Astrocyte (in vitro differentiated cells and primary cell): ENCODE data around the gene LRRC37B.

Experiments
- EZH2 ChIP-seq: IDR thresholded peaks from 2 replicates; pipeline ENCODE4 v1.6.1; 2012; ENCODE audit warnings: mild to moderate bottlenecking, low read length, inconsistent platforms; ENCODE audit not compliant: insufficient read depth
- TF ChIP-seq, protein P1 (sequence below): IDR thresholded peaks from 2 replicates; pipeline ENCODE4 v1.5.1; 2011; ENCODE audit warnings: low read depth, mild to moderate bottlenecking, inconsistent platforms, low read length, moderate library complexity; ENCODE audit not compliant: insufficient read depth

DNA sequence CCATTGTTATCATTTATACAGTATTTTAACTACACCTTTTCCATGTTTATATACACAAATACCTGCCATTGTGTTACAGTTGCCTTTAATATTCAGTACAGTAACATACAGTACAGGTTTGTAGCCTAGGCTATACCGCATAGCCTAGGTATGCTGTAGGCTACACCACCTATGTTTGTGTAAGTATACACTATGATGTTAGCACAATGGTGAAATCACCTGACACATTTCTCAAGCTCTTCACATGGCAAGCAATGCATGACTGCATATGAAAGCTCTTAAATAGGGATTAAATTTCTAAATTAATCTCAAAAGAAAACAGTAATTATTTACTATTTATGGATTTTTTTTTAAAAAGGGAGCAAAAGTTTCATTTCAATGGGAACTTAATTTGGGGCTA is 12.0 kb downstream of the LRRC37B start:
- TF ChIP-seq, protein P1, sequence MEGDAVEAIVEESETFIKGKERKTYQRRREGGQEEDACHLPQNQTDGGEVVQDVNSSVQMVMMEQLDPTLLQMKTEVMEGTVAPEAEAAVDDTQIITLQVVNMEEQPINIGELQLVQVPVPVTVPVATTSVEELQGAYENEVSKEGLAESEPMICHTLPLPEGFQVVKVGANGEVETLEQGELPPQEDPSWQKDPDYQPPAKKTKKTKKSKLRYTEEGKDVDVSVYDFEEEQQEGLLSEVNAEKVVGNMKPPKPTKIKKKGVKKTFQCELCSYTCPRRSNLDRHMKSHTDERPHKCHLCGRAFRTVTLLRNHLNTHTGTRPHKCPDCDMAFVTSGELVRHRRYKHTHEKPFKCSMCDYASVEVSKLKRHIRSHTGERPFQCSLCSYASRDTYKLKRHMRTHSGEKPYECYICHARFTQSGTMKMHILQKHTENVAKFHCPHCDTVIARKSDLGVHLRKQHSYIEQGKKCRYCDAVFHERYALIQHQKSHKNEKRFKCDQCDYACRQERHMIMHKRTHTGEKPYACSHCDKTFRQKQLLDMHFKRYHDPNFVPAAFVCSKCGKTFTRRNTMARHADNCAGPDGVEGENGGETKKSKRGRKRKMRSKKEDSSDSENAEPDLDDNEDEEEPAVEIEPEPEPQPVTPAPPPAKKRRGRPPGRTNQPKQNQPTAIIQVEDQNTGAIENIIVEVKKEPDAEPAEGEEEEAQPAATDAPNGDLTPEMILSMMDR = no peak
- TF ChIP-seq EZH2 = no peak
